Activated CD4-positive, alpha-beta T cell treated with anti-CD3 and anti-CD28 coated beads, Interleukin-2, amount 50 U/mL, for 24 hours (primary cell): ENCODE data around the gene FRAT1.
"Not testable (repeated sequence)": the region's sequence is repeated elsewhere in the genome, so short reads cannot be mapped to it uniquely, and the experiment has no call there.

Source experiments
- DNase-seq, 2 donors: peaks; one replicate each; pipeline ENCODE4 v3.0.0-alpha.2; 2020; ENCODE audit warnings: low read depth in 1 of 2, low spot score in 1 of 2

The FRAT1 gene

GRCh38 chr10:97334370-97335175, 15.5 kb downstream of the FRAT1 start, which contains the start of gene FRAT2:
FRAT2 (minus strand) TSS chr10:97334729; CDS start chr10:97334572, 157 bp downstream.
- DNase-seq, result peak; percentile 78 to 80

GRCh38 chr10:97335188-97335619, 16.1 kb downstream of the FRAT1 start:
- no peak for DNase-seq

- DNase-seq, result no peak
Measured at GRCh38 chr10:97336006-97336405, 16.9 kb downstream of the FRAT1 start.

- DNase-seq, result no peak
Measured at GRCh38 chr10:97336446-97336845, 17.4 kb downstream of the FRAT1 start.

GRCh38 chr10:97336942-97337831, 18.1 kb downstream of the FRAT1 start:
- DNase-seq, result no peak

GRCh38 chr10:97338041-97338440, 19.0 kb downstream of the FRAT1 start:
- DNase-seq, result no peak

- DNase-seq, result no peak
Measured at GRCh38 chr10:97341416-97341815, 22.3 kb downstream of the FRAT1 start.

- not testable (repeated sequence) for DNase-seq
Measured at GRCh38 chr10:97343664-97344063, 24.6 kb downstream of the FRAT1 start.

GRCh38 chr10:97347317-97347716, 28.2 kb downstream of the FRAT1 start:
- no peak for DNase-seq

GRCh38 chr10:97349752-97350513, 30.9 kb downstream of the FRAT1 start:
- DNase-seq, result no peak

- DNase-seq, result no peak
Measured at GRCh38 chr10:97353945-97354344, 34.9 kb downstream of the FRAT1 start.

GRCh38 chr10:97355571-97355975, 36.5 kb downstream of the FRAT1 start:
- DNase-seq, result no peak

GRCh38 chr10:97356318-97356914, 37.3 kb downstream of the FRAT1 start:
- no peak for DNase-seq

GRCh38 chr10:97356918-97357317, 37.8 kb downstream of the FRAT1 start:
- DNase-seq, result no peak

- DNase-seq, result no peak
Measured at GRCh38 chr10:97358349-97358748, 39.3 kb downstream of the FRAT1 start.

GRCh38 chr10:97358781-97359180, 39.7 kb downstream of the FRAT1 start:
- DNase-seq, result no peak

- no peak for DNase-seq
Measured at GRCh38 chr10:97360705-97361536, 41.9 kb downstream of the FRAT1 start.

GRCh38 chr10:97361537-97361901, 42.4 kb downstream of the FRAT1 start:
- DNase-seq, result no peak

- no peak for DNase-seq
Measured at GRCh38 chr10:97362310-97363033, 43.4 kb downstream of the FRAT1 start.
